NCI-H2107 treated with DMSO at 0.1 percent for 48 hours (cell line): ENCODE measurements around the gene BCCIP.

Experiments used
- DNase-seq: peaks from one replicate; lab custom pipeline; 2025; ENCODE audit not compliant: unreplicated experiment; lab: John Stamatoyannopoulos, UW

BCCIP gene

DNA sequence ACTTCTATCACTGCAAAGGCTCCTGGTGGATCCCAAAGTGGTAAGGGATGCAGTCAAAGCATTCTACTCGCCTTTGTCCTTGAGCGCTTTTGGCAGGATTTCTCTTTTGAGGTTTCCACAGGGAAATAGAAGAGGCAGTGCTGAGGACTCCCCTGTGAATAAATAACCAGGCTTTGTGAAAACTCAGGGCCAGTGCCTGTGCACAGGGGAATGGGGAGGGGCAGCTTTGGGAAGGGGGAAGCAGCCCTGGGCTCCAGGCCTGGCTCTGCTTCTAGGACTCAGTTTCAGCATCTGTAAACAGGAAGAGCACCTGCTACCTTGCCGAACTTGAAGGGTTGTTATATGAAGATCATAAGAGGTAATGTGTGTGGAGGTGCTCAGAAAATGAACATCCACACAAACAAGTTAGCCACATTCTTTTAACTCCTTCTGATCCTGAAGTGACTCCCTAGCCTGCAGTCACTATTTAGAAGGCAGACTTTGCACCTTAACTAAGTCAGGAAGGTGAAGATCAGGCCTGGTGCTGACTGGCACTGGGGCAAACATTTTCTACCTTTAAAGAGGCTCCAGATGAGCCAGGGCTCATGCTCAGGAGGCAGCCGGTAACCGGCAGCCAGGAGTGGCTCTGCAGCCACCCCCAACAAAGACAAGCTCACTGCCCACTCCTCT, 25.2 kb upstream of the BCCIP start:
- peak; percentile 9 for DNase-seq

DNA sequence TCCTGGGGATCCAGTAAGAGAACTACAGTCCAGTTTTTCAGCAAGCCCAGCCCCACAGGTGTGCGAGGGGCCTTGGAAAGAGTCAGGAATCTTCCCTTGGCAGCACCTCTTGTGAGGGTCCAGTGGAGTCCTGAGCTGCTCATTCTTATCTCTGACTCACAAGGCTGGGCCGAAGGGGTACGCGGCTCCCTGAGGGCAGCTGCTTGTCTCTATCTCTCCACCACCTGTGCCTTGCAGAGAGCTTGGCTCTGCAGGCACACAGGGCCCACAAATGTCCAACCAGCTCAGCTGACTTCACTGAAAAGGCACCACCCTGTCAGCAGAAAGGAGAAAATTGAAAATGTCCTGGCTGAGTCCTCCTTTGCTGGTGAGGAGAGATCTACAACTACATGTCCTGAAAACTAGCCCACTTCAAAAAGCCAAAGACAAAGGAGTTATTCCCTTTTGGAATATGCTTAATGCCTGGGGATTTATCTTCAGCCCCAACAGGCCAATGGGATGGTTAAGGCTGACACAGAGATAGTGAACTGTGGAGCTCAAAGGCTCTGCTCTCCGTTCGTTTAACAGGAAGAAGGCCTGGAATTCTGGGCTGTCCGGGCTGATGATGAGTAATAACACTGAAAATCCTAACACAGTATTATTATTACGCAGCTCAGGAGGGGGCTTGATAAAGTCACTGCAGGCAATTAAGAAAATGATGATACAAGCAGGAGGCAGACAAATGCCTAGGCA, 23.7 kb upstream of the BCCIP start:
- no peak for DNase-seq

DNA sequence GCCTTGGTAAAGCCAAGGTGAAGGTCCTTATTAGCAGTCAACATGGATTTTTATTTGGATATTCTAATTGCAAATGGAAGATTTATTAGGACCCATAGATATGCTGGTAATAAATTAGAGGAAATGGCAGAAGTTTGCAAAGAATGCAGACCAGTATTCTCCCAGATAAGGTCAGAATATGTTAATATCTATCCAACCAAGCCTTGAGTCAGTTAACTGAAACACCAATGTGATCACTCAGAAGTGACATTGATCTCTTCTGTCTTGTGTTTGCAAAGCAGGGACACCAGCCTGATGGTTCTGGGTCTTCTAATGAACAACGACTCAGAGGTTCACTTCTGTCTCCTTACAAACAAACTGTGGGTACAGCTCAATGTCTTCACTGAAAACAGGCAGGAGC, 21.8 kb upstream of the BCCIP start:
- no peak for DNase-seq

DNA sequence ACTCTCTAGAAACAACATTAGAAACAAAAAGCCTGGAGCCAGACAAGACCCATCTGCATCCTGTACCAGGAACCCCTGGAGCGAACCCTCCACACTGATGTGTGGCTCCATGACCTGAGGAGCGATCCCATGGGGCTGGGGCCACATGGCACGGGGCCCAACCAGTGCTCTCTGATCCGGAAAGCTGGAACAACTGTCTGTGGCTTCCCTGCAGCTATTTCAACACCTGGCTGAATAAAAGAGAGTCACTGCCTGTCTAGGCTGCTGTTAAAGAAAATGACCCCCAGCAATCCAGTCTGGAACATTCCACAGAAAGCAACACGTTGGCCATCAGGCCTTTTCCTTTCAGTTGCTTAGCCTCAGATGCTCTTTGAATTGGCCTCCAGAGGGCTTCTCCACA, 21.2 kb upstream of the BCCIP start:
- no peak for DNase-seq

DNA sequence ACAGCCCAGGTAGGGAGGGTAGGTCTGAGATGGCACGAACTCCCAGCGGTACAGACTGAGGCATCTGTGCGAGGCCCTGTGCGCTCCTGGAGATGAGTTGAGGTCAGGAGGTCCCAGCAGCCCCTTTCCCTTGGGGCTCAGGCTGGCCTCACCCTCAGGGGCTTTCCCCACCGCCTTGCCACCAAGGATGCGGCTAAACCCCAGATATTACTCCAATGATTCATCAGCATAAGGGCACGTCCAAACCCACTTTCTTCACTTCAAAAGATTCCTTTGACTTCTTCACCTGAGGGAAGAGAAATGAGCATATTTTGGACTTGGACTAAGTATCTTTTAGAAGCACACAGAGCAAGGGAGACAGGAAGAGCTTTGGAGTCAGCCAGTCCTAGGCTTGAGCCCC, 20.6 kb upstream of the BCCIP start:
- DNase-seq, result no peak

DNA sequence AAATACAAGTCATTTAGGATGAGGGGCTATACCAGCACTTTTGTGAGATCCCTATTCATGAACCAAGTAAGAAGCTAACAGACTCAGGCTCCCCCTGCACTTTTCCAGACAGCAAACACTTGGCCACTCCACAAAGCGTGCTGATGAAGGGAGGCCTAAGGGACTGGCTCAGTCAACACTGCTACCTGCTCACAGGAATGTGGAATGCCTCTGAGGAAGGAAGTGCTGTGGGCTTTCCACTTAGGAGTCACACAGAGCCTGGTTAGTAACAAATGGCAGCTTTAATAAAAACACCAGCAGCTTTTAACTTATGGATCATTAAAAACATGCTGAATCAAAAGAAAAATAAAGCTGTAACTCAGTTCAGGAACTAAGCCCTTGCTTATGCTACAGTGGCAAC, 15.3 kb upstream of the BCCIP start:
- DNase-seq, result no peak

DNA sequence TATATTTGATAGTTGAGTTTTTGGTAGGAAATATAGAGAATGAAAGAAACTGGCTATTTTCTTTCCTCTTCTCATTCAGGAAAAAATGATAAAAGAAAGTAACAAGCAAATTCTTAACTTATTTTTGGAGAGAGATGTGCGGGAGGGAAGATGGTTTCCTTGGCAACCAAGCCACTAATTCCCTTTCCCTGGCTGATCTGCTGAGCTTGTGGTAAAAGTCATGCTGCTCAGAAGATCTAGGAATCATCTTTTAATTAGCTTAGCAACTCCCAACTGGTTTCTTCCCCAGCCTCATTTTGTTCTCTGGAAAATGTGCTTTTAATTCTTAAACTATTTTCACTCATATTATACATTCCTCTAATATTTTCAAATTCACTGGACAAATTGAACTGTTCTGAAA, 12.1 kb upstream of the BCCIP start:
- no peak for DNase-seq

DNA sequence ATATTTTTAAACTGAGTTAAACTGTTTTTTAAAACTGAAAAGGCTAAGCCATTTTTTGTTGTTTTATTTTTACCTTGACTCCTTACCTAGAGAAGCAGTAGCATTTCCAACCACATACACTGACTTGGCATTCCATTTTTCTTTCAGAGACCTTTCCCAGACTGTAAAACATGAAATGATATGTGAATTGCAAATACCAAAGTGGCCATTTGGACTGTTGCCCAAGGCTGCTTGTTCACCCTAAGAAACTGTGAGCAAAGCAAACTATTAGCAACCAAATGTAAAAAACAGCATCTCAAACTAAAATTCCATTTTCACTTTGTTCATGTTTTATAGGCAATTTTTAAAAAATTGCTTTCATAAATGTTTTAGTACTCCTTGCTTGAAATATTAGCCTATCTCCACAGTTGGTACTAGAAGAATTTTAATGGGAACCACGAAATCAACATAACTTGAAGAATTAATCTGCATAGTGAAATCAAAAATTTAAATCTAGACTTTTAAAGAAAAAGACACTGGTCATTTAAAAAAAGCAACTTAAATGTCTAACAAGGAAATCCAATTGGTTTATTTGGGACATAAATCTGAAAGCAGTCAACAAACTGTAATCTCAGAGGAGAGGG, 11.1 kb upstream of the BCCIP start:
- DNase-seq, result no peak

DNA sequence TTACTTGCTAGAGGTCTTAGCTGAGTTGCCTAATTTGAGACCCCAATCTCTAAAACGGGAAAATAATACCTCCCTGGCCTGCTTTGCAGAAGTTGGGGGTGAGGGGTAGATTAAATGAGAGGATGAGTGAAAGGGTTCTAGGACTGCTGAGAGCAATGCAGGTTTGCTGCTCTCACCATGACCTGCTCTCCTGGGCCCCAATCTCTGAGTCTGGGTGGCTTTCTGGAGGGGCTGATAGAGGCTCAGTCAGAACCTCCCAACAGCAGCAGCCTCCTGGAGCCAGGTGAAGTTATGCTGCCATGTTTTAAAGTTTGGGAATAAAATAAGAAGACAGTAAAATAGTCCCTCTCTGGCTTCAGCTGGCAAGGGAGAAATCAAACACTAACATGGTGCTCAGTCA, 7.6 kb upstream of the BCCIP start:
- no peak for DNase-seq

DNA sequence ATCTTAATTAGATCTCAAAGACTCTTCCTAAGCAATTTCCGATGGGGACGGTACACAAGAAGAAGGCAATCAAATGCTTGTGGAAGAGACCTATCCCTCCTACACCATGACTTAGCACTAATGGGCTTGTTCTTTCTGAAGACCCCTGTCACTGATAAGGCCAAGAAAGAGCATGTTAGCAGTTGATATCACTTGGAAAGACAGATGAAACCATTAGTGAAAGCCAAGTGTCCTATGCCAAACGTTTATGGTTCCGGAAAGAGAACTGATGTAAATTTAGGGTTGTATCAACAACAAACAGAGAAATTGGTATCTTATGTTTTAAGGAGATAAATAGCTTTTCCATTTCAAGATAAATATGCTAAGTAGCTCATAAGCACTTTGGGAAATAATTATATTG, 6.8 kb upstream of the BCCIP start:
- DNase-seq, result no peak

DNA sequence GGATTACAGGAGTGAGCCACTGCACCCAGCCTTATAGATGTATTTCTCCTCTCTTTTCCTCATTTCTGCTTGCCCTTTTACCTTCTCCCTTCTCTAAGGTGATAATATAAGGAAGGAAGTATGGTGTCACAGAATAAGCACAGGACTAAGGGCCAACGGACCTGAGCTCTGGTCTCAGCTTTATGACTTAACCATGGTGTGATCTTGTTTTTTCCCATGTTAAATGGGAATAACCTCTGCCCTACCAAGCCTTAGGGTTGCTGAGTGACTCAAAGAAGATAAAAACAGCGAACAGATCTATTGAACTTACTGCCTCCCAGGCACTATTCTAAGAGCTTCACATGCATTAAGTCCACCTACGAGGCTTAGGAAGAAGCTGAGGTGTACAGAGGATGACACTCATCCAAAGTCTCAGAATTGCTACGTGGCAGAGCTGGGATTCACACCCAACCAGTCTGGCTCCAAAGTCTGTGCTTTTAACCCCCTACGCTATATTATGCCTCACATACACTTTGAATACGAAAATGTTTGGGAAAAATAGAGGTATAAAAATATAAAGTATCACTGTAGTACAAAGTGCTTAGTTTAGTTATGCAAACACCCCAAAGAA, 5.9 kb upstream of the BCCIP start:
- DNase-seq, result no peak

DNA sequence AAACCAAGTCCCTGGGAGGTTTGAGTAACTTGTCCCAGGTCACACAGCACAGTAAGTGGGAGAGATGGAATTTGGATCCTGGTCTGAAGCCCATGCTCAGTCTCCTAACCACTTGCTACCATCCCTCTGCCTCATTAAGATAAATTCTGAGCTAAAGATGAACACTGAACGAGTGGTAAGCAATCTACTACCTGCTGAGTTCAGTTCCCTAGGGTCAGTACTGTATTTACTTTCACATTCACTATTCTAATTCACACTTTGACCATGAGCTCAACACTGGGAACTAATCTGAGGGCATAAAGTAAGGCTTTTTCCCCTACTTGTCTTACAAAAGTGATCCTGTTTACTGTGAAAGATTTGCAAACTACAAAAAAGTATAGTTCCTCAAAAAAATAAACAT, 2.6 kb upstream of the BCCIP start:
- no peak for DNase-seq

DNA sequence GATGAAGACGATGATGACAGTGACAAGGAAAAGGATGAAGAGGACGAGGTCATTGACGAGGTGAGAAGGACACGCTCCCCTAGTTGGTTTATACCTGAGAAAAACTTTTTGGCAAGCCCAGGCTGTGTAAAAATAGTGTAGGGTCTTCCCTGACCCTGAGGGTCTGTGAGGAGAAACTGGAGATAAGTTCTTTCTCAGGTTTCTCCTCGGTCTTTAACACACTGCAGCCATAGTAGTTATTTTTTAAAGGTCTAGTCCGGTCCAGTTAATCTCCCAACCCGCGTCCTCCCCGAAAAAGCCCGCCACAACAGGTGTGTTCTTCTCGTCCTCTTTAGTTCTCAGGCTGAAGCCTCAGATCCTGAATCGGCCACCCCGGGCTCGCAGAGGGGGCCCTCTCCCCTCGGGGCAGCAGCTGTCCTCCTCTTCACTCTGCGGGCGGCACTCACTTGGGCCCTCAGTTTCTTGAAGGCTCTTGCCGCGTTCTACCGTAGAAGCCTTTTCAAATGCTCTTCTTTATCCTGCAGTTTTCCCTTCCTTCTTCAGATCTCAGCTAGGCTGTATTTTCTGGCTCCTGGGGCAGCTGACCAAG, 411 bp downstream of the BCCIP start:
- DNase-seq, result no peak

DNA sequence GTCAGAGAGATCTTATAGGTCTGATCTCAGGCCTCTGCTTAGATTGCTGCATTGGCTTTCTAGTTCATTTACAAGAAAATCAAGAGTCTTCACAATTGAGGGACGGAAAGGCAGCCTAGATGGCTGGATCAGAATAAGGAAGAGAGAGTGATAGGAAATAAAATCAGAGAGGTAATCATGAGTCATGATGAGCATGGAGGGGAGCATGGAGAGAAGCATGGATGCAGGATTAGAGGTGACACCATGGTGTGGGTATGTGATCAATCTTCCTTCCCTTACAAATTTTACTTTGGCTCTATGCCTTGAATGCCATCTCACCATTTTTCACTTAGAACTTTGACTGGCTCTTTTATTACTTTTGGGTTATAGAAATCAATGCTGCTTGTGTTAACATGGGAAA, 1.4 kb downstream of the BCCIP start:
- no peak for DNase-seq

DNA sequence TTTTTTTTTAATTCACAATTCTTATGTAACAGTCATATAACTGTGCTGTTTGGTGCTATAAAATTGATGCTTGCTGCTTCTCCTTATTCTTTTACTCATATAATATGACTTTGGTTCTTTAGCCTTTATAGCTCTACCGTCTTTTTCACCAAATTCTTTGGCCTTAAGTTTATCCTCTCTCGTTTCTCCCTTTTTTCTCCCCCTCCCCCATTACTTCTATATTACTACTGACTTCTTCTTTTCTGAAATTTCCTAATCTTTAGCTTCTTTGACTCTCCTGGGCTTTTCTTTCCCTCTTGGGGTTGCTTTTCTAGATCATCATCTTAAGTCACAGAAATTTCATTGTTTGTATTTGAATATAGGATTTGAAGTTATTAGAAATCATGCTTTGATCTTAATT, 3.8 kb downstream of the BCCIP start:
- DNase-seq, result no peak

DNA sequence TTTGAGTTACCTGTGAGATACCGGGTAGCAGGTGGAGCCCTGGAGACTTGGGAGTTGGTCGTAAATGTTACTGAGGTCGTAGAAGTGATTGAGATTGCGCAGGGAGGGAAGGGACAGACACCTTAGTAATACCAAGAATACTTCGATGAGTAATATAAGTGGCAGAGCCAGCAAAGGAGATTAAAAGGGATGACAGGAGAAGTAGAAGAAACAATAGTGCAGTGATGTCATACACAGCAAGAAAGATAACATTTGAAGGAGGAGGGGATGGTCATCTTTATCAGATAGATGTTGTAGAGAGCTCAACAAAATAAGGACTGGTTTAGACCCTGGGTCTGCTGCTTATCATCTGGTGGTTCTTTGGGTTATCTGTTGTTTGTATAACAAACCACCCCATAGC, 5.0 kb downstream of the BCCIP start:
- DNase-seq, result no peak

DNA sequence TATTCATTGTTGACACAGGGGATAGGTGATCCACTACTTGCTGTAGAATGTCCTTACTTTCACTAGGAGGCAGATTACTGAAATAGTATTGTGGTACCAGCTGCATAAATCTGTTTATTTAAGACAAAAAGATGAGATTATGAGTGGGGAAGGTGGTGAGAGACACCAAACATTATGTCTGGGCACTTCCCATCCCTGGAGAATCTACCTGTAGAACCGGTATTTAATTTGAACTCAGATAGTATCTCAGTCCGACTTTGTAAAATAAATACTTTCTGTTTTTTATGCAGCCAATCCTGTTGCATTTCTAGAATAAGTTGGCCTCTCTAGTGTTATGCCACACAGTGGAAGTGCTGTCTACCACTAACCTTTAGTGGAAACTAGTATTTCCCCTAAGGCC, 13.4 kb downstream of the BCCIP start:
- DNase-seq, result no peak

DNA sequence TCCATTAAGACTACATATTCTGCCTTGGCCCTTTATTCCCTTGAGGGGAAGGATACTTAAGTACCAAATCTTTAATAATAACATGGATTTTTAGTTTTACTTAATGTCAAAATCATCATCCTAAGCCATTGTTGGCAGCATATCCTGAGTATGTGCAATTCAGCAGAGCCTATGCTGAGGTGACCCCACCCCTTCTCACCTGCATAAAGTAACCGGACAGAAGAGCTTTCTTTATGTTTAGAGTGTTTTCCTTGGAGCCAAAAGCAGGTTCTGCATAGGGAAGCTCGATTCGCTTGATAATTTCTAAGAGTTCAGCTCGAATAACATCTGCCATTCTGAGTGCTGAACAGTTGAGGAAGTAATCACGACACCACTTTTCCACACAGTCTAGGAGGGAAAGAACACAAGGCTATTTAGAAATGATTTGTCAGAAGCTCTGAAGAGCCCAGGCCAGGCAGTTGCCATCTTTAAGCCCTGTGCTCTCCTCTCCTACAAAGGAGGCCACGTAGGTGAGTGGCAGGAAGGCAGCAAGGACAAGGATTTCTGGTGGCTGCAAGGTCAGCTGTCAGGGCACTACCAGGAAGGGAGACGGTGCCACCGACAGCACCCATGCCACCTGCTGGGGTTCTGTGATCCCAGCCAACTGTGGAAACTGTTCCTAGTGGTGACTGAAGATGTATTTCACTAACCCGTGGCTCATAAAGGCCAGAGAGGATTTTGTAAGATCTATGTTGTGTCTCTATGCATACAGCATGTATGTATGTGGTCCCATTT, 15.6 kb downstream of the BCCIP start:
- no peak for DNase-seq

DNA sequence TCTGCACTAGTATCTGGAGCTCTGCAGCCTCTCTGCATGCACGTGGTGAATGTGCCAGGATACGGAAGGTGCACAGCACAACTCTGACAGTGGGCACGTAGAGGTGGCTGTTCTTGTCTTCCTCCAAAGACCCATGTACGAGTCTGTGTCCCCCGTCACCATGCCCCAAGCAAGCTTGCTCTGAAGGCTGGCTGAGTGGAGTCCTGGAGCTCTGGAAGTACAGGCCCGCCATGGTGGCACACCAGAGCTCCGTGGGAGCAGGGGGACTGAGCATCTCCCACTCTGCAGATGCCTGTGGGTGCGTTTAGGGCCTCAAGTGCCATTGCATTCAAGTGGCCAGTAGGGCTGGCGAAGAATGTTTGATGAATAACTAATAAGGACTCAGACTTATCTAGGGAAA, 17.1 kb downstream of the BCCIP start:
- no peak for DNase-seq

DNA sequence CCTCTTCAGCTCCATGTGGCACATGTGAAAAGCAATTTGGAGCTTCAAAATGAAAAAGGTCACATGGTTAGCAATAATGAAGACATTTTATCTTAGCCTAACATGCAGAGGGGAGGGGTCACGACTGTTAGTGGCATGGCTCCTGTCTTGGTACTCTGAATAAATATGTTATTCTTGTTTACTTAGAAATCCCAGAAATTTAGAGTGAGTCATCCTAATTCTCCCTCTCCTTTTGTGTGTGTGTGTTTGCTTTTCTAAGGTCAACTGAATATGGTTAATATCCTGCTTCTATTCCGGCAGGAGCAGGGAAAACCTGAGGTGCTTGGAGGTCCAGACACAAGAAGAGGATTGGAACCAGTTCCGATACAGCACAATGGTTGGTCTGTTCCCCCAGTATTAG, 17.6 kb downstream of the BCCIP start:
- DNase-seq, result no peak
